Measurements from ENCODE around the gene SCEL. TPM values are rescaled to one million over a fixed set of nuclear protein-coding genes. Genes with fewer than 3 reads are reported as not detected.
A peak's percentile ranks its signal among the peaks of the same experiment; 100 is the strongest.

The SCEL gene
- total RNA-seq, 1 donor from 2014 or later: not detected

DNA sequence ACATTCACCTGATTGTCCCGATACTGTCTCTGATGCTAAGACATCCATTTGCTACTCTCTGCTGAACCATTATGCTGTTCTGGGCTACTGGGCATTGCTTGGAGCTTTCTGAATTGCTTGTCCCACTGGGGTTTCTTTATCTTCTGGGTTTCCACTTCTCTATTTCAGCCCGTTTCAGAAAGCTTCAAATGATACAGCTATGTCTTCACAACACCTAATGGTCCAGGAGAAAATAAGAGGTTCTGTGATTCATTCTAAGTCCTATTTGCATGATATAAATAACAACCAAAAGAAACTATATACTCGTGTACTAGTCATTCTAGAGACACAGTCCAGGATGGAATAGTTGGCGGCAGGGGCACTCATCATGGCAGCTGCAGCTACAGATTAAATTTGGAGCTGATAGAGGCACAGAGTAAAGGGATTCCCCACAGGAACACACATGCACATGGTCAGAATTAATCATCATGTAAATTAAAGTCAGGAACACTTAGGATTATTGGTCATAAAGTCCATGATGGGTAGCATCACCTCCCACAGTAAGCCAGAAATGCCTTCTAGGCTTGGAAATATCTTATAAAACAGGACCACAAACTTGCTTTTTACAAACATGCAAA is 33.3 kb upstream of the SCEL start:
- H2AFZ ChIP-seq (replicated peaks): no peak overlapping the region
- H3K27me3 Mint-ChIP-seq (ENCODE audit: insufficient read depth, low read depth): peaks cover 2% of the 10 kb centered on the region

DNA sequence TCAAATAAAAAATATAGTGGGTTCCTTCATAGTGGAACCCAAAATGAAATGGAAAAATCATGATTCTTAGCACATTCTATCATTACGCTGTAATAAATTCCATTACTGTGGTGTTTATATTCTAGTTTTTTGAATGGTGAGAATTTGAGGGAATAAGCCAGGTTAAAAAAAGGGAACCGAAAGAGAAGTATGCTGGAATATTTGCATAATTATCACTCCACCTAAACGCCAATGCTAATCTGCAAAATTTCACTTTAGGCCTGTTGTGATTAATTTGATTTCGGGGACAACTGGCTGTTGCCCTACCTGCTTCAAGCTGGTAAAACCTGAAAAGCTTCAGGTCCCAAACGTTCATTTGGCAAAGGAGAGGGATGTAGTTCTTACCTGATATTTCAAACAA is 32.1 kb upstream of the SCEL start:
- Histone ChIP-seq H2AFZ (replicated peaks) (no peak overlapping the region), H3K36me3 (no peaks in the 10 kb centered on the region), H3K27ac (no peak overlapping the region), H4K20me1 (ENCODE audit: low read depth) (no peaks in the 10 kb centered on the region), H3K79me2 (ENCODE audit: low read depth) (no peaks in the 10 kb centered on the region), H3F3A (ENCODE audit: low read depth) (no peaks in the 10 kb centered on the region), H3K4me2 (no peak overlapping the region), H3K4me1 (no peaks in the 10 kb centered on the region), H3K9me3 (ENCODE audit: low read depth) (no peaks in the 10 kb centered on the region), H3K9ac (no peak overlapping the region), H3K4me3 (no peak overlapping the region), H3K27me3 (no peaks in the 10 kb centered on the region)
- no peak for DNase-seq (ENCODE audit: low spot score)
- peaks cover 2% of the 10 kb centered on the region for H3K27me3 Mint-ChIP-seq (ENCODE audit: insufficient read depth, low read depth)
- H3K36me3 Mint-ChIP-seq: no peaks in the 10 kb centered on the region
- H3K4me3 Mint-ChIP-seq: no peak overlapping the region
- no peak for TF ChIP-seq EZH2 (IDR thresholded peaks at IDR 0.05)
- TF ChIP-seq, protein P1, sequence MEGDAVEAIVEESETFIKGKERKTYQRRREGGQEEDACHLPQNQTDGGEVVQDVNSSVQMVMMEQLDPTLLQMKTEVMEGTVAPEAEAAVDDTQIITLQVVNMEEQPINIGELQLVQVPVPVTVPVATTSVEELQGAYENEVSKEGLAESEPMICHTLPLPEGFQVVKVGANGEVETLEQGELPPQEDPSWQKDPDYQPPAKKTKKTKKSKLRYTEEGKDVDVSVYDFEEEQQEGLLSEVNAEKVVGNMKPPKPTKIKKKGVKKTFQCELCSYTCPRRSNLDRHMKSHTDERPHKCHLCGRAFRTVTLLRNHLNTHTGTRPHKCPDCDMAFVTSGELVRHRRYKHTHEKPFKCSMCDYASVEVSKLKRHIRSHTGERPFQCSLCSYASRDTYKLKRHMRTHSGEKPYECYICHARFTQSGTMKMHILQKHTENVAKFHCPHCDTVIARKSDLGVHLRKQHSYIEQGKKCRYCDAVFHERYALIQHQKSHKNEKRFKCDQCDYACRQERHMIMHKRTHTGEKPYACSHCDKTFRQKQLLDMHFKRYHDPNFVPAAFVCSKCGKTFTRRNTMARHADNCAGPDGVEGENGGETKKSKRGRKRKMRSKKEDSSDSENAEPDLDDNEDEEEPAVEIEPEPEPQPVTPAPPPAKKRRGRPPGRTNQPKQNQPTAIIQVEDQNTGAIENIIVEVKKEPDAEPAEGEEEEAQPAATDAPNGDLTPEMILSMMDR (IDR thresholded peaks at IDR 0.05): no peak
- no peak for TF ChIP-seq EZH2phosphoT487 (IDR thresholded peaks at IDR 0.05)
- peaks cover 8% of the 10 kb centered on the region for H3K4me1 Mint-ChIP-seq
- no peaks in the 10 kb centered on the region for H3K9me3 Mint-ChIP-seq
- H3K27ac Mint-ChIP-seq: no peak overlapping the region

More for the DNA sequence above, 33.3 kb upstream of the SCEL start:
- no peak overlapping the region for H3K9ac ChIP-seq
- H3K36me3 ChIP-seq: no peaks in the 10 kb centered on the region
- no peak overlapping the region for H3K4me2 ChIP-seq
- H3K4me3 Mint-ChIP-seq: no peak overlapping the region
- no peak overlapping the region for H3K27ac ChIP-seq
- H3K9me3 Mint-ChIP-seq: no peaks in the 10 kb centered on the region
- peaks cover 8% of the 10 kb centered on the region for H3K4me1 Mint-ChIP-seq
- H3K9me3 ChIP-seq (ENCODE audit: low read depth): no peaks in the 10 kb centered on the region
- TF ChIP-seq EZH2 (IDR thresholded peaks at IDR 0.05): no peak
- TF ChIP-seq EZH2phosphoT487 (IDR thresholded peaks at IDR 0.05): no peak
- TF ChIP-seq, protein P1 (IDR thresholded peaks at IDR 0.05): no peak
- H3K4me3 ChIP-seq: no peak overlapping the region
- no peaks in the 10 kb centered on the region for H3K79me2 ChIP-seq (ENCODE audit: low read depth)
- H3K36me3 Mint-ChIP-seq: no peaks in the 10 kb centered on the region
- H3F3A ChIP-seq (ENCODE audit: low read depth): no peaks in the 10 kb centered on the region
- H3K27me3 ChIP-seq: no peaks in the 10 kb centered on the region
- H4K20me1 ChIP-seq (ENCODE audit: low read depth): no peaks in the 10 kb centered on the region
- DNase-seq (ENCODE audit: low spot score): no peak
- H3K27ac Mint-ChIP-seq: no peak overlapping the region
- no peaks in the 10 kb centered on the region for H3K4me1 ChIP-seq

DNA sequence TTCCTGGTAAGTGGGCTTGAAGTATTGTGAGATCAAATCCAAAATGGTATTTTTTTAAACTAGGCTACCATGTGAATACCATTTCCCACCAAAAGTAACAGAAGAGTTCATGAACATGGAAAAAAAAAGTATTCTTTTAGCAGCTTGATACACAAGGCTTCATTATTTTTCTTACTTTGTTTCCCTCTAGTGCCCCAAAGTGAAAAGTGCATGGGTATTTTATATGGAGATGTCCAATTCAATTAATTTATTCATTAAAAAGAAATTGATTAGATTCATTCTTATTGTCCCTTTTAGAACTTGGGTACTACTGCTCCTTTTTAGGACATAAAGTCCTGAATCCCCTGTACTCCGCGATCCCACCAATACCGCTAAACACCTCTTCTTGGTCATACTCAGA is 28.6 kb upstream of the SCEL start:
- no peaks in the 10 kb centered on the region for H3K36me3 ChIP-seq
- H3K27ac Mint-ChIP-seq: no peak overlapping the region
- no peak overlapping the region for H2AFZ ChIP-seq (replicated peaks)
- H3K27me3 Mint-ChIP-seq (ENCODE audit: insufficient read depth, low read depth): peaks cover 2% of the 10 kb centered on the region
- no peaks in the 10 kb centered on the region for H3K9me3 ChIP-seq (ENCODE audit: low read depth)
- no peak overlapping the region for H3K4me2 ChIP-seq
- H3F3A ChIP-seq (ENCODE audit: low read depth): no peaks in the 10 kb centered on the region
- no peaks in the 10 kb centered on the region for H3K4me1 Mint-ChIP-seq
- H3K36me3 Mint-ChIP-seq: no peaks in the 10 kb centered on the region
- DNase-seq (ENCODE audit: low spot score): no peak
- H3K4me1 ChIP-seq: no peaks in the 10 kb centered on the region
- TF ChIP-seq, protein P1 (IDR thresholded peaks at IDR 0.05): peak; percentile 15
- TF ChIP-seq EZH2 (IDR thresholded peaks at IDR 0.05): no peak
- no peak overlapping the region for H3K27ac ChIP-seq
- H3K27me3 ChIP-seq: no peaks in the 10 kb centered on the region
- H3K9ac ChIP-seq: no peak overlapping the region
- no peaks in the 10 kb centered on the region for H3K79me2 ChIP-seq (ENCODE audit: low read depth)
- no peak overlapping the region for H3K4me3 Mint-ChIP-seq
- H3K4me3 ChIP-seq: no peak overlapping the region
- H4K20me1 ChIP-seq (ENCODE audit: low read depth): no peaks in the 10 kb centered on the region
- no peaks in the 10 kb centered on the region for H3K9me3 Mint-ChIP-seq

All from neural progenitor cell (in vitro differentiated cells).